Activated naive CD4-positive, alpha-beta T cell treated with anti-CD3 and anti-CD28 coated beads, Interleukin-2, amount 50 U/mL, for 24 hours (primary cell): ENCODE results near the gene PRKAA1.
"Not testable (repeated sequence)": the region's sequence is repeated elsewhere in the genome, so short reads cannot be mapped to it uniquely, and the experiment has no call there.

Experiments used
- H3K27ac Mint-ChIP-seq: one replicate; pipeline ENCODE4 v1.8.0; 2021; ENCODE audit warnings: mild to moderate bottlenecking, mixed read lengths
- H3K27me3 Mint-ChIP-seq: one replicate; pipeline ENCODE4 v1.8.0; 2021; ENCODE audit warnings: mixed read lengths
- H3K36me3 Mint-ChIP-seq: one replicate; pipeline ENCODE4 v1.8.0; 2021; ENCODE audit warnings: mixed read lengths
- H3K4me1 Mint-ChIP-seq: one replicate; pipeline ENCODE4 v1.8.0; 2021; ENCODE audit warnings: mixed read lengths
- H3K4me3 Mint-ChIP-seq: one replicate; pipeline ENCODE4 v1.8.0; 2021; ENCODE audit warnings: mild to moderate bottlenecking, mixed read lengths
- H3K9me3 Mint-ChIP-seq: one replicate; pipeline ENCODE4 v1.8.0; 2021; ENCODE audit warnings: mixed read lengths

PRKAA1 gene

GRCh38 chr5:40828690-40829661, 30.8 kb upstream of the PRKAA1 start:
- Mint-ChIP-seq H3K4me3 (peak overlapping the region; percentile 5), H3K36me3 (peaks cover 53% of the 10 kb centered on the region), H3K27me3 (no peaks in the 10 kb centered on the region), H3K27ac (peak overlapping the region; percentile 80), H3K4me1 (peaks cover 51% of the 10 kb centered on the region), H3K9me3 (no peaks in the 10 kb centered on the region)

DNA sequence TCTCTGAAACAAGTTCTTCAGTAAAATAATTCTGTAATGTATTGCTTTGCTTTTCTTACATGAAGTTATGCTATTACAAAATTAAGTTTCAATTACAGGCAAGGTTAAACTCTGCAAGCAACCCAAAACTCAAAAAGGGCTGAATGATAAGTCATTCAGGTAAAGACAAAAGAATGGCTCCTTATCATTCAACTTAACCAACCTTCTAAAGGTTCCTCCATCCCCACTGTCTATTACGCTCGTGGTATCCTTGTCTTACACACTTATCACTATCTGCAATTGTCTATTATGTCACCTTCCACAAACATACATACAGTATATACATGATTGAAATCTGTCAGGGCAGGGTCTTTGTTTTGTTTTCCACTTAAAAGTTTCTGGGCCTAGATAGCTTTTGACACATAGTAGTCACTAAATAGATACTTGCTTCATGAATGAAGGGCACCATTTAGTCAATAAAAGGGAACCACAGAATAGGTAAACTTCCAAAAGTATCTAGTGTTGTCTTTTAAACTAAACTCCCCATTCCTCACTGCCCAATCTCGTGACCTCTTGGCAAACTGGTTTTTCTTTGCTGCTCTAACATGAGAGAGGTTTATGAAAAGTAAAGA, 30.0 kb upstream of the PRKAA1 start:
- Mint-ChIP-seq H3K4me3 (peak overlapping the region; percentile 23), H3K27me3 (no peaks in the 10 kb centered on the region), H3K4me1 (peaks cover 45% of the 10 kb centered on the region), H3K36me3 (peaks cover 44% of the 10 kb centered on the region), H3K27ac (peak overlapping the region; percentile 80), H3K9me3 (no peaks in the 10 kb centered on the region)

DNA sequence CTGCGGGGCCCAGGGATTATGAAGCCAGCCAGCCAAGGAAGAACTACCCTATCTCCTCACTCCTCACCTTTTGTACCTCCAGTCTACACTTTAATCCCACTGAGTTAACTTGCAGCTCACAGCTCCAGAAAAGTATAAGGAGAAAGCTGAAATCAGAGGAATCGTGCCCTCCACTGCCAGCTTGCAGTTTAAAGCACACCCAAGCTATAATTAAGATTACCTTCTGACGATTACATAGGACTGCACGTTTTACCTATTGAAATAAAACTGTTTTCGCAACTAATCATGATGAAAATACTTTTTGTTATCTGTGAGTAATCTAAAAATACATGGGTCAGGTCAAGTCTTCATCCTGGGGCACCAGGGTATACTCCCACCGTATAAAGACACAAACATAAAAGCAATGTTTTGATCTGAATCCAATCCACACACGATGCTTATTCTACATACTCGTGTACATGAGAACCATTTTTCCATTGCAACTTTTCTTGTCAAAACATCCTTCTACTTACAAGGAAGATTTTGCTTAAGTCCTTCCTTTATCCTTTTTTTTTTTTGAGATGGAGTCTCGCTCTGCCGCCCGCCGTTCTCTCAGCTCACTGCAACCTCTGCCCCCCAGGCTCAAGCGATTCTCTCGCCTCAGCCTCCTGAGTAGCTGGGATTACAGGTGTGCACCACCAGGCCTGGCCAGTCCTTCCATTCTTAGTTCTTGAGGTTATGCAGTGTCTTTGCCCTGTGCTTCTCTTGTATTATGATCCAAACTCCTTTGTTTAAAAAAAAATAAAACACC, 29.2 kb upstream of the PRKAA1 start:
- Mint-ChIP-seq H3K4me1 (peaks cover 38% of the 10 kb centered on the region), H3K4me3 (peak overlapping the region; percentile 23), H3K27me3 (no peaks in the 10 kb centered on the region), H3K9me3 (no peaks in the 10 kb centered on the region), H3K27ac (peak overlapping the region; percentile 80), H3K36me3 (peaks cover 37% of the 10 kb centered on the region)

DNA sequence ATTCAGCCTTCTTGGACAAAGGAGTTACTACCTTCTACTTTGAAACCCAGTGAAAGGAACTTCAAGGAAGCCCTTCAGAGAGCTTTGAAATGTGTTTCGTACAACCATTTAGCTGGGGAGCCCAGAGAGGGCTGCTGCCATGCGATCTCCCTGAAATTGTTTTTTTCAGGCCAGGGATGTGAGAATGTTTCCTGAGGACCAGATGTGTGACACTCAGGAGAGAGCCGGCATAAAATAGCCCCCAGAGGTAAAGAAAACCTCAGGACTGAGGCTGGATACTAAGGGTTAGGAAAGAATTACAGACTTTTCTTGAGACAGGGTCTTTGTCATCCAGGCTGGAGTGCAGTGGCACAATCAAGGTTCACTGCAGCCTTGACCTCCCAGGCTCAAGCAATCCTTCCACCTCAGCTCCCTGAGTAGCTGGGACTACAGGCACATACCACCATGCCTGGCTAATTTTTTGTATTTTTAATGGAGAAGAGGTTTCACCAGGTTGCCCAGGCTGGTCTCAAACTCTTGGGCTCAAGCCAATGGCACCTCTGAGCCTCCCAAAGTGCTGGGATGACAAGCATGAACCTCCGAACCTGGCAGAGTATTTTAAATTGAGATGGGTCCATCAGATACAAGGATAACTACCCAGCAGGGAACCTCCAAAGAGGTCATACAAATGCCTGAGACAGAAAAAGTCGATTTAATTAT, 28.5 kb upstream of the PRKAA1 start:
- peak overlapping the region; percentile 23 for H3K27ac Mint-ChIP-seq
- H3K27me3 Mint-ChIP-seq, result no peaks in the 10 kb centered on the region
- H3K4me1 Mint-ChIP-seq, result peaks cover 30% of the 10 kb centered on the region
- H3K36me3 Mint-ChIP-seq, result peaks cover 29% of the 10 kb centered on the region
- no peak overlapping the region for H3K4me3 Mint-ChIP-seq
- H3K9me3 Mint-ChIP-seq, result no peaks in the 10 kb centered on the region

DNA sequence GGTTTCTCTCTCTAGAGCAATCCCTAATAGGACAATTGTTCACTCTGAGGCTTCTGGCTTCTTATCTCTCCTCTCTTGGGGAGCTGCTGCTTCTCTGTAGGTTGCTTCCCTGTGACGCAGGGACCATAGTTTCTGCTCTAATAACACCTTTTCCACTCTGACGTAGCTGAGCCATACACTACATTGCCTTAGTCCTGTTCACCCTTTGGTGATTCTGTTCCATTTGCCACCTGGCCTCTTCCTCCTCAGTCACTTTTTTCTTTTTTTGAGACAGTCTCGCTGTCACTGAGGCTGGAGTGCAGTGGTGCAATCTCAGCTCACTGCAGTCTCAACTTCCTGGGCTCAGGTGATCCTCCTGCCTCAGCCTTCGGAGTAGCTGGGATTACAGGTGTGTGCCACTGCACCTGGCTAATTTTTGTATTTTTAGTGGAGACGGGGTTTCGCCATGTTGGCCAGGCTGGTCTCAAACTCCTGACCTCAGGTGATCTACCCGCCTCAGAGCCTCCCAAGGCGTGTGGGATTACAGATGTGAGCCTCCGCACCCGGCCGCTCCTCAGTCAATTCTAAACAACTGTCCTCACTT, 27.4 kb upstream of the PRKAA1 start:
- H3K4me1 Mint-ChIP-seq, result peaks cover 21% of the 10 kb centered on the region
- peak overlapping the region; percentile 32 for H3K27ac Mint-ChIP-seq
- not testable (repeated sequence) for H3K27me3 Mint-ChIP-seq, H3K9me3 Mint-ChIP-seq, H3K4me3 Mint-ChIP-seq
- H3K36me3 Mint-ChIP-seq, result peaks cover 28% of the 10 kb centered on the region

DNA sequence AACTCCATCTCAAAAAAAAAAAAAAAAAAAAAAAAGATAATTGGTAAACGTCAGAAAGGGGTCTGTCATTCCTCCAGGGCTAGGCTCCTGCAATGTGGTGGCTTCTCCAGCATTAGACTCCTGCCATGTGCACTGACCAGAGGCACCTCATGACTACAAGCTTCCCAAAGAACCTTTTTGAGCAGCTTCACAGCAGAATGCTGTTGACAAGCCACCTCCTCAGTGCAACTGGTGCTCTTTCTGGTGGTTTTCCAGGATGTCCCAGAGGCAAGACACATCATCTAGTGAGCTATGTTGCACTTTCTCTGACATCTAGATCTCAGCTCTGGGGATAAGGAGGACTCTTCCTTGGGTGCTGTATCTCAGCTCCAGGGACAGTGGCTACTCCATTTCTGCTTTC, 25.3 kb upstream of the PRKAA1 start:
- Mint-ChIP-seq H3K9me3 (no peaks in the 10 kb centered on the region), H3K4me1 (peaks cover 10% of the 10 kb centered on the region), H3K4me3 (no peak overlapping the region), H3K27me3 (no peaks in the 10 kb centered on the region), H3K36me3 (peaks cover 14% of the 10 kb centered on the region), H3K27ac (no peak overlapping the region)

- no peaks in the 10 kb centered on the region for H3K4me1 Mint-ChIP-seq
- no peaks in the 10 kb centered on the region for H3K36me3 Mint-ChIP-seq
- H3K27ac Mint-ChIP-seq, result no peak overlapping the region
- H3K9me3 Mint-ChIP-seq, result no peaks in the 10 kb centered on the region
- H3K27me3 Mint-ChIP-seq, result no peaks in the 10 kb centered on the region
- H3K4me3 Mint-ChIP-seq, result no peak overlapping the region
These were observed 15.6 kb upstream of the PRKAA1 start for GRCh38 chr5:40813698-40814281.

- H3K9me3 Mint-ChIP-seq, result no peaks in the 10 kb centered on the region
- no peaks in the 10 kb centered on the region for H3K4me1 Mint-ChIP-seq
- no peaks in the 10 kb centered on the region for H3K27me3 Mint-ChIP-seq
- H3K36me3 Mint-ChIP-seq, result no peaks in the 10 kb centered on the region
- no peak overlapping the region for H3K27ac Mint-ChIP-seq
- H3K4me3 Mint-ChIP-seq, result no peak overlapping the region
These were observed 14.0 kb upstream of the PRKAA1 start for GRCh38 chr5:40812125-40812524.

GRCh38 chr5:40801771-40802562, 3.8 kb upstream of the PRKAA1 start:
- H3K4me1 Mint-ChIP-seq, result peaks cover 15% of the 10 kb centered on the region
- H3K27me3 Mint-ChIP-seq, result no peaks in the 10 kb centered on the region
- H3K4me3 Mint-ChIP-seq, result no peak overlapping the region
- H3K27ac Mint-ChIP-seq, result no peak overlapping the region
- H3K9me3 Mint-ChIP-seq, result no peaks in the 10 kb centered on the region
- no peaks in the 10 kb centered on the region for H3K36me3 Mint-ChIP-seq

DNA sequence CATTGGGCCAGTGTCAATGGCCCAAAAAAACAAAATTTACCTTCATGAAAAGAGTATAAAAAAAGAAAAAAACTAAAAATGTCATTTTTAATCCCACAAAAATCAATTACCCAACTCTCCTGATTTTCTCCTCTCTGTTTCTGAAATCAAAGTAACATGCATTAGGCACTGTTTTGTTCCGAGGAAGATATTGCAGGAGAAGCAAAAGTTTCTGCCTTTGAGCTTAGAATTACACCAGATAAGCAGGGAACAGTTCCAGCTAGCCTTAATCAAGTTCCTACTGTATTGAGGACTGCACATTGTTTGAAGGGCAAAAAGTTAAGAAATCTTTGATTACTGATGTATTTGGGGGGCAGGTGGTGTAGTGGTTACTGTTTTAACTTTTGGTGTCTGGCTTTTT, 1.1 kb upstream of the PRKAA1 start:
- Mint-ChIP-seq H3K9me3 (no peaks in the 10 kb centered on the region), H3K27ac (no peak overlapping the region), H3K36me3 (peaks cover 7% of the 10 kb centered on the region), H3K27me3 (no peaks in the 10 kb centered on the region), H3K4me3 (peak overlapping the region; percentile 80), H3K4me1 (peaks cover 42% of the 10 kb centered on the region)

DNA sequence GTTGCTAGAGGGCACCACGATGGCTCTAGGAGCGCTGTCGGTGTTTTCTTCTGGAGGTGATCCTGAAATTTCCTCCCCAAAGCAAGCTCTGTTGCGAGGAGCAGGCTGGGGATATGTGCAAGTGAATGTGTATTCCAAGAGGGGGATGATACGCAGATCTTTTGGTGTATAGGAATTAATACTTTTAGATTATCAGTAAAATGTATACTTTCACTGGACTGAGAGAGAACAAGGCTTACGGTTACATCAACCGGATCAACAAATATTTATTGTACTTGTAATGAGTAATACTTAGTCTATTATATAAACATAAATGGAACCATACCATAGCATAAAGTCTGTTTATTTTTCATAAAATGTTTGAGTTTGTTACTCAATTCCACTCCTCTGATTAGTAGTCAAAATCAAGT, 632 bp upstream of the PRKAA1 start:
- Mint-ChIP-seq H3K27ac (peak overlapping the region; percentile 89), H3K36me3 (peaks cover 10% of the 10 kb centered on the region), H3K4me1 (peaks cover 46% of the 10 kb centered on the region), H3K9me3 (no peaks in the 10 kb centered on the region), H3K27me3 (no peaks in the 10 kb centered on the region), H3K4me3 (peak overlapping the region; percentile 80)

GRCh38 chr5:40797273-40798011, 732 bp downstream of the PRKAA1 start:
- peak overlapping the region; percentile 91 for H3K4me3 Mint-ChIP-seq
- H3K36me3 Mint-ChIP-seq, result peaks cover 12% of the 10 kb centered on the region
- no peaks in the 10 kb centered on the region for H3K27me3 Mint-ChIP-seq
- H3K27ac Mint-ChIP-seq, result peak overlapping the region; percentile 89
- H3K9me3 Mint-ChIP-seq, result no peaks in the 10 kb centered on the region
- H3K4me1 Mint-ChIP-seq, result peaks cover 56% of the 10 kb centered on the region

- peak overlapping the region; percentile 91 for H3K4me3 Mint-ChIP-seq
- no peaks in the 10 kb centered on the region for H3K9me3 Mint-ChIP-seq
- H3K27me3 Mint-ChIP-seq, result no peaks in the 10 kb centered on the region
- H3K27ac Mint-ChIP-seq, result no peak overlapping the region
- H3K36me3 Mint-ChIP-seq, result peaks cover 12% of the 10 kb centered on the region
- peaks cover 64% of the 10 kb centered on the region for H3K4me1 Mint-ChIP-seq
These were observed 1.7 kb downstream of the PRKAA1 start for GRCh38 chr5:40796487-40796889.
